ENCODE measurements around the gene PPP6R2. TPM values are rescaled to one million over a fixed set of nuclear protein-coding genes. Genes with fewer than 3 reads are reported as not detected.

Gene PPP6R2
- total RNA-seq, 2 donors from 2014 or later = 58.7 to 81.2 TPM

DNA sequence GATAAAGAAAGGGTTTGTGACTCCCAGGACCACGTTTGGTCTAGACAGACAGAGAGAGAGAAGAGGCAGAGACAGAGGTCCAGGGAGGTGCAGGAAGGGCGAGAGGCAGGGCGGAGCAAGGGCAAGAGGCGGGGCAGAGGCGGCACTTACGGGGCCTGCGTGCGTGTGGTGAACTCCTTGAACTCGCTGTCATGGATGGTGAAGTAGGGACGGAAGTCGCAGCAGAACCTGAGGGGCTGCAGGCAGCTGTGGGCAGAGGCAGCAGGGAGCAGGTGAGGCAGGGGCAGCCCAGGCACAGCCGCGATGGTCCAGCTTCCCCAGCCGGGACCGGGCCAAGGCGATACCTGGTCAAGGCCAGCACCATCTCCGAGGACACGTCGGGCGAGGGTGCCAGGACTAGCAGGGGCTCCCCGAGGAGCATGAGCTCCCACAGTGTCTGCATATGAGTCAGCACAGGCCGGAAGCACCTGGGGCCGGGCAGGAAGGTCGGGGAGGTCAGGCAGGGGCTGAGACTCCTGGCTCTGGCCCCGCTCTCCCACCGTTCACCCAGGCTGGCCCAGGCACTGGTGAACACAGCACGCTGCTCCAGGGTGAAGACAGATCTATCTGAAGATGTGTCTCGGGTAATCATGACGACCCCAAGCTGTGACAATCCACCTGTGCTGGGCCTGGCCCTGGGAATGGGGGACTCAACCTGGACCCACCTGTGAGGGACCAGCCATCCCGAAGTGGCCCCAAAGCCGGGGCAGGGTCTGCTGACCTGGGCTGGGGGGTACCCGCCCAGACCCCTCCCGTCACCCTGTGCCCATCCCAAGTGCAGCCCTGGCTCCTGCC lies 28.5 kb upstream of the PPP6R2 start:
- Histone ChIP-seq H3K9me3 (ENCODE audit: control insufficient read depth, low read length) (no peaks in the 10 kb centered on the region), H3K4me3 (ENCODE audit: low read length) (no peak overlapping the region), H3K36me3 (ENCODE audit: control insufficient read depth, insufficient read depth, low read length) (no peaks in the 10 kb centered on the region), H3K9ac (ENCODE audit: extremely low read depth, low read length, poor library complexity, severe bottlenecking) (no peak overlapping the region), H3K4me1 (ENCODE audit: control insufficient read depth, insufficient read depth, low read length) (no peaks in the 10 kb centered on the region), H3K27me3 (ENCODE audit: control insufficient read depth, insufficient read depth, low read length, poor library complexity, severe bottlenecking) (no peaks in the 10 kb centered on the region), H3K27ac (ENCODE audit: low read depth, low read length) (no peak overlapping the region)
- DNase-seq = peak; percentile 72
- Mint-ChIP-seq H3K27ac (no peak overlapping the region), H3K4me1 (peaks cover 3% of the 10 kb centered on the region), H3K4me3 (no peak overlapping the region), H3K27me3 (ENCODE audit: insufficient read depth) (peaks cover 1% of the 10 kb centered on the region), H3K9me3 (no peaks in the 10 kb centered on the region), H3K36me3 (ENCODE audit: low read depth) (no peaks in the 10 kb centered on the region)
- TF ChIP-seq, protein P1, sequence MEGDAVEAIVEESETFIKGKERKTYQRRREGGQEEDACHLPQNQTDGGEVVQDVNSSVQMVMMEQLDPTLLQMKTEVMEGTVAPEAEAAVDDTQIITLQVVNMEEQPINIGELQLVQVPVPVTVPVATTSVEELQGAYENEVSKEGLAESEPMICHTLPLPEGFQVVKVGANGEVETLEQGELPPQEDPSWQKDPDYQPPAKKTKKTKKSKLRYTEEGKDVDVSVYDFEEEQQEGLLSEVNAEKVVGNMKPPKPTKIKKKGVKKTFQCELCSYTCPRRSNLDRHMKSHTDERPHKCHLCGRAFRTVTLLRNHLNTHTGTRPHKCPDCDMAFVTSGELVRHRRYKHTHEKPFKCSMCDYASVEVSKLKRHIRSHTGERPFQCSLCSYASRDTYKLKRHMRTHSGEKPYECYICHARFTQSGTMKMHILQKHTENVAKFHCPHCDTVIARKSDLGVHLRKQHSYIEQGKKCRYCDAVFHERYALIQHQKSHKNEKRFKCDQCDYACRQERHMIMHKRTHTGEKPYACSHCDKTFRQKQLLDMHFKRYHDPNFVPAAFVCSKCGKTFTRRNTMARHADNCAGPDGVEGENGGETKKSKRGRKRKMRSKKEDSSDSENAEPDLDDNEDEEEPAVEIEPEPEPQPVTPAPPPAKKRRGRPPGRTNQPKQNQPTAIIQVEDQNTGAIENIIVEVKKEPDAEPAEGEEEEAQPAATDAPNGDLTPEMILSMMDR (conservative IDR thresholded peaks at IDR 0.05) = no peak
- WGBS, 2 experiments (ENCODE audit: insufficient coverage in 1 of 2, insufficient read length in 1 of 2) = 72% methylated on average over 21 to 33 of the region's 33 CpGs

DNA sequence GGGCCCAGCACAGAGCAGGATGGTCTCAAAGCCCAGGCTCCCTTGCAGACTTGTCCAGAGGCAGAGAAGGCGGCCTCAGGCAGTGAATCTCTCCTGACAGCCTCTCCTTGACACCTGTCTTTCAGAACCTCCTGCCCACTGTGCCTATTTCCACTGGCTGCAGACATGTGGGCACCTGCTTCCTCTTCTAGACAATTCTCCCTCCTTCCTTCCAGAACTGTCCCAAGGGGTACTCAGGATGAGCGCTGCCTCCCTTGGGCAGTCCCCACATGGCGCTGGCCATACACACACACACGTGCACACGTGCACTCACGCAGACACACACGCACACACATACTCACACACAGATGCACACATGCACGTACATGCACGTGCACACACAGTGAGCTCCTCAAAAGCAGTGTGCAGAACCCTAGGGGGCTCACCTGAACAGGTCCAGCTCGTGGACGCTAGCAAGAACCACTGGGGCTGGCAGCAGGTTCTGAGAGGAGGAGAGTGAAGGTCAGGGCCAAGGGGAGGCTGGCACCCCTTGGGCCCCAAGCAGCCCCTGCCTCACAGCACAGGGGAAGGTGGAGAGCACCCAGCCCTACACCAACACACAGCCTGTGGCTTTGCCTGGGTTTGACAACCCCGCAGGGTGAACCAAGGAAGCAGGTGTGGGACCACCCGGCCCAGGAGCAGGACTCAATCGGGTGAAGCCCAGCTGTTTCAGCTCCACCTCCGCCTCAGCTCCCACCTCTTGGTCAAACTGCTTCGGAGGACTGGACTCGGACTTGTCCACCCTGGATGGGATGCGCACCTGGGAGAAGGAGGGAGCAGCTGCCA lies 27.6 kb upstream of the PPP6R2 start:
- peaks cover 3% of the 10 kb centered on the region for H3K4me1 Mint-ChIP-seq
- no peaks in the 10 kb centered on the region for H3K36me3 ChIP-seq (ENCODE audit: control insufficient read depth, insufficient read depth, low read length)
- no peak for DNase-seq
- TF ChIP-seq, protein P1 (conservative IDR thresholded peaks at IDR 0.05) = no peak
- no peaks in the 10 kb centered on the region for H3K9me3 ChIP-seq (ENCODE audit: control insufficient read depth, low read length)
- H3K4me3 ChIP-seq (ENCODE audit: low read length) = no peak overlapping the region
- no peak overlapping the region for H3K27ac ChIP-seq (ENCODE audit: low read depth, low read length)
- H3K27me3 Mint-ChIP-seq (ENCODE audit: insufficient read depth) = peaks cover 1% of the 10 kb centered on the region
- H3K4me3 Mint-ChIP-seq = no peak overlapping the region
- 95 to 96% methylated on average over 5 to 18 of the region's 18 CpGs for WGBS, 2 experiments (ENCODE audit: insufficient coverage in 1 of 2, insufficient read length in 1 of 2)
- H3K9me3 Mint-ChIP-seq = no peaks in the 10 kb centered on the region
- no peak overlapping the region for H3K9ac ChIP-seq (ENCODE audit: extremely low read depth, low read length, poor library complexity, severe bottlenecking)
- no peaks in the 10 kb centered on the region for H3K36me3 Mint-ChIP-seq (ENCODE audit: low read depth)
- no peaks in the 10 kb centered on the region for H3K27me3 ChIP-seq (ENCODE audit: control insufficient read depth, insufficient read depth, low read length, poor library complexity, severe bottlenecking)
- H3K4me1 ChIP-seq (ENCODE audit: control insufficient read depth, insufficient read depth, low read length) = no peaks in the 10 kb centered on the region
- H3K27ac Mint-ChIP-seq = no peak overlapping the region

DNA sequence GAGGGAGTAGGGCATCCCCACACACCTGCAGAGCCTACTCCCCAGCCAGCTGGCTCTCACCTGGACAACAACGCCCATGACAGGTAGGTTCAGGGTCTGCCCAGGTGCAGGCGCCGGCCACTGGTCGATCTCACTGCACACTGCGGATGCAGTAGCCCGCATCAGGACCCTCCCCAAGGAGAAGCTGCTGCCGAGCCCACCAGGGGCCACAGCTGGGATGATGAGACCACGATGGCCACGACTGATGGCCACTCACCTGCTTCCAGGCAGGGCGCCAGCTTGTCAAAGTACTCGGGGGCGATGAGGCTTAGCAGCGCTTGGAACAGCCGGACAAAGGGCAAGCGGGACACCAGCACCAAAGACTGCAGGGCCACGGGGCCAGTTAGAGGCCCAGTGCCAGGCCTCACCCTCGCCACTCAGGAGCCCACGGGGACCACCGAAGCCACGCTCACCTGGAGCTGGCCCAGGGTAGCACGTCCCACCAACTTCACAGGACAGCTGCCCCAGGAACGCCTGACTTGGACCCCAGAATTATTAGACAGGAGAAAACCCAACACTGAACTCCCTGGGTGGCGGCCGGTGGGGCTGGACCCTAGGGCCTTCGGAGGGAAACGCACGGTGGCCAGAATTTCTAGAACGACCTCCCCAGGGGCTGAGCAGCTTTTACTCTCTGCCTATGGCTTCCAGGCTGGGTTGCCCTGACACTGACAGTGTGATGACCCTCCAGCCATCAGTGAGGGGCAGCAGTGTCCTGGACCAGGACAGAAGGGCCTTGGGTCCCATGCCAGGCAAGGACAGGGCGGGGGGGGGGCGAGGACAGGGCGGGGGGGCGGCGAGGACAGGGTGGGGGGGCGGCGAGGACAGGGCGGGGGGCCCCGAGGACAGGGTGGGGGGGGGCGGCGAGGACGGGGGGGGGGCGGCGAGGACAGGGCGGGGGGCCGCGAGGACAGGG lies 26.7 kb upstream of the PPP6R2 start:
- no peak for DNase-seq
- Mint-ChIP-seq H3K4me1 (peaks cover 3% of the 10 kb centered on the region), H3K4me3 (no peak overlapping the region), H3K9me3 (no peaks in the 10 kb centered on the region), H3K27ac (no peak overlapping the region), H3K27me3 (ENCODE audit: insufficient read depth) (peaks cover 1% of the 10 kb centered on the region), H3K36me3 (ENCODE audit: low read depth) (no peaks in the 10 kb centered on the region)
- H3K27ac ChIP-seq (ENCODE audit: low read depth, low read length) = no peak overlapping the region
- H3K4me1 ChIP-seq (ENCODE audit: control insufficient read depth, insufficient read depth, low read length) = no peaks in the 10 kb centered on the region
- TF ChIP-seq, protein P1 (conservative IDR thresholded peaks at IDR 0.05) = no peak
- WGBS, 2 experiments (ENCODE audit: insufficient coverage in 1 of 2, insufficient read length in 1 of 2) = 91 to 92% methylated on average over 24 to 28 of the region's 45 CpGs
- H3K9ac ChIP-seq (ENCODE audit: extremely low read depth, low read length, poor library complexity, severe bottlenecking) = no peak overlapping the region
- H3K36me3 ChIP-seq (ENCODE audit: control insufficient read depth, insufficient read depth, low read length) = no peaks in the 10 kb centered on the region
- H3K27me3 ChIP-seq (ENCODE audit: control insufficient read depth, insufficient read depth, low read length, poor library complexity, severe bottlenecking) = no peaks in the 10 kb centered on the region
- no peaks in the 10 kb centered on the region for H3K9me3 ChIP-seq (ENCODE audit: control insufficient read depth, low read length)
- no peak overlapping the region for H3K4me3 ChIP-seq (ENCODE audit: low read length)

All from endodermal cell (in vitro differentiated cells).